ENCODE measurements around the gene DOCK2.
"Not testable (repeated sequence)": the region's sequence is repeated elsewhere in the genome, so short reads cannot be mapped to it uniquely, and the experiment has no call there.

The DOCK2 gene

DNA sequence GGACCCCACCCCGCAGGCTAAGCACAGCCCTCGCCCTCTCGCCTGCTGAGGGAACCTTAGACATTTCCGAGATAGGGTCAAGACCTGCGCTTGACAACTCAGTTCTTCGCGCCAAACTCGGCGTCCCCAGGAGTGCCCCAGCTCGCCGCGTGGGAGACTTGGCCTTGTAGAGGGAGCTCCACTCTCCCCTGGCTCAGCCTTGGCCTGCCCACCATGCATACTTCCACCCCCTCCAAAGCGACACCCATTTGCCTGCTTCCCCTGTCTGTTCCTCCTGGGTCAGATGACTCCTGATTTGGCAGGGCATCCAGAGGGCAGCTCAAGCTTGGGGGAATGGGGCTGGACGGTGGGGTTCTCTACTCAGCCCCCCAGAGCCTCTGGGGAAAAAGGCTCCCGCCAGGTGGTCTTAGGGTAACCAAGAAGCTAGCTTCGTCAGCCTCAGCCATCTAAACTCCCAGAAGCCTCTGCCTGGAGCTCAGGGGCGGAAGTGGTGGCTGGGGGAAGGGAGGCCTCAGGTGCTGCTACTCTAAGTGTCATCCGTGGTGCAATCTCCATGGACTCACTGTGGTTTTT is 560 bp downstream of the DOCK2 start:
- DNase-seq (ENCODE audit: low read depth in 2 of 2), result no peak

DNA sequence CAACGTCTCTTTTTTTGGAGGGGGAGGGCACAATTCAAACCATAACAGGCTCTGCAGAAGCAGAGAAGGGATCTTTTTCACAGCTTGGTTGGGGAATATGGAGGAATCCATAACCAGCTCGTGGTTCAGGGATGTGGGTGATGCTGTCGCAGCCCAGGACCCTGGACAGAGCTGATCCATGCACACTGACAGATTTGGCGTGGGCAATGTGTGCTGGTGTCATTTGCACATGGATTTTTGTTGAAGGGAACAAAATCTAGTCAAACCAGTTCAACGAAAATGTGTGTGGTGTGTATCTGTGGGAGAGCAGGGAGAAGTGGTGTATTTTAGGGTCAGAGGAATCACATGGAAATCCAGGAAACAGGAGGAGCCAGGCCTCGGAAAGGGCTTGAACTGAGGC is 4.2 kb downstream of the DOCK2 start:
- no peak for DNase-seq (ENCODE audit: low read depth in 2 of 2)

- DNase-seq (ENCODE audit: low read depth in 2 of 2), result no peak
Observed at GRCh38 chr5:169646856-169647255, 9.8 kb downstream of the DOCK2 start.

DNA sequence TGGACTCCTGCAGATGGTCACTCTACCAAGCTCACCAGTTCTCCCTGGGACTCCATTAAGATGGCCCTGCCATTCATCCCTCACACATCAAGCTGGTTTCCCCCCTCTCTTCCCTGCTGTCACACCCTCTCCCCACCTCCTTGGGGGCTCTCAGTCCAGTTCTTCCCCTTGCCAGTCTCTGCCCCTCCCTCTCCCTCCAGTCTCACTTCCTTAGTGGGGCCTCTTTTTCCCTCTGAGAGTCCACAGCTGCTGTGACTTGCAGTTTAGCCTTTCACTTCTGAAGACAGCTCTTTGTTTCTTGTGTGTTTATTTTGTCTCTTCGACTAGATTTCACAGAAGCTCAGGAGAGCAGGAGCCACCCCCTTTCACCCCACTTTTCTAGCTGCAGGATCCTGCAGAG is 10.5 kb downstream of the DOCK2 start:
- no peak for DNase-seq (ENCODE audit: low read depth in 2 of 2)

DNA sequence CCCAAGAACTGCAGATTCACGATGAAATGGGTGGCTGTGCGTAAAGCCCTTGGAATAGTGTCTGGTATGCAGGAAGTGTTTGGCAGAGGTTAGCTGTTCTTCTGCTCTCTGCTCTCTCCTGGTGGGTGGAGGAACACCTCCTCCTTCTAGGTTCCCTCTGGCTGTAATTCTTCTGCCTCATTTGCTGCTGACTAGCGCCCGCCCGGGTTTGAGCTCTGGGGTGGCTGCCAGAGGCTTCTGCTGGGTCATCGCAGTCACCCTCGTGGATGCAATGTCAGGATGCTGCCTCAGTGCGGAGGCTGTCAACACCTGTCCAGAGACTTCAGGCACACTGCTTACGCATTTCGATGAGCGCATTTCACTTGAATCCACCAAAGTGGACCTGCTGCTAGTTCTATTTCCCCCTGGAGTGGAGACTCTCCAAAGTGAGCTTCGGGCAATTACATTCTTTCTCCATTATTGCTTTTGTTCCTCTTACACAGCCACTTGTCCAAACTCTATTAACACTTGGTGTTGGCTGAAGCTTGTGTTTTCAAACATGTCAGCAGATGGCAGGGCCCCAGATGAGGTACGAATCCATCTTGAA is 11.7 kb downstream of the DOCK2 start:
- DNase-seq (ENCODE audit: low read depth in 2 of 2), result no peak

- DNase-seq (ENCODE audit: low read depth in 2 of 2), result no peak
Observed at GRCh38 chr5:169649486-169649885, 12.4 kb downstream of the DOCK2 start.

- DNase-seq (ENCODE audit: low read depth in 2 of 2), result no peak
Observed at GRCh38 chr5:169650701-169651331, 13.7 kb downstream of the DOCK2 start.

- no peak for DNase-seq (ENCODE audit: low read depth in 2 of 2)
Observed at GRCh38 chr5:169651526-169651925, 14.5 kb downstream of the DOCK2 start.

GRCh38 chr5:169652057-169652456 is 15.0 kb downstream of the DOCK2 start:
- DNase-seq (ENCODE audit: low read depth in 2 of 2), result no peak

DNA sequence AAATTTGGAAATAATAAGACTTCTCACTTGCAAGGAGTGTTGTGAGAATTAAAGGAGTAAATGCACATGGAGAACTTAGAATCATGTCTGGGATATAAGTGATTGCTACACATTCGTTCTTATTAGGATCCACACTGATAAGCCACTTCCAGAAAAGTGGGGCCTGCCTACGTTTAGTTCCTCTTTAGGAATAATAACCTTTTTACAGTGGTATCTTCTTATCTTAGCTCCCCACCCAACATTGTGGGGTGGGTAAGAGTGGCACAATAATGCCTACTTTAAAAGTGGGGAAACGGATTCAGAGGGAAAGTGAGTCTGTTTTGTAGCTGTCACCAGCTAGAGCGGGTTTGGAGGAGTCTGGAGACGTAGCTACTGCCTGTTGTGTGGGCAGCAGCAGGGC is 16.0 kb downstream of the DOCK2 start:
- no peak for DNase-seq (ENCODE audit: low read depth in 2 of 2)

- no peak for DNase-seq (ENCODE audit: low read depth in 2 of 2)
Observed at GRCh38 chr5:169655353-169655752, 18.3 kb downstream of the DOCK2 start.

GRCh38 chr5:169656125-169656901 is 19.2 kb downstream of the DOCK2 start:
- DNase-seq (ENCODE audit: low read depth in 2 of 2), result no peak

DNA sequence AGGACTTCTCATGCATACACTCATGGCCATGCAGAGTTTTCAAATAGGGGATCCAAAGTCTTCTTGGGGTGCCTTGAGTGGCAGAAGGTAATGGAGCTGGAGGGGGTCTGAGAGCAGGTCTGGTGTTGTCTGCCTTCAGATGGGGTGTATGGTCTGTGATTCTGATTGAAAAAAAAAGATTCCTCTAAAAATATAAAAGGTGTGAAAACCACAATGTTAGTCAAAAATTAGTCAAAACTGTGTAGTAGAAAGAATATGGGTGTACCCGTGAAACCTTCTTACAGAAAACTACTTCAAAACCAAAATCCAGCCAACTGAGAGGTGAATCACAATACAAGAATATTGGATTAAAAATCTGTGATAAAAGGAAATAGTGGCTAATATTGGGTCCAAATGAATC is 20.1 kb downstream of the DOCK2 start:
- DNase-seq (ENCODE audit: low read depth in 2 of 2), result no peak

GRCh38 chr5:169662451-169662850 is 25.4 kb downstream of the DOCK2 start:
- DNase-seq (ENCODE audit: low read depth in 2 of 2), result not testable (repeated sequence)

- DNase-seq (ENCODE audit: low read depth in 2 of 2), result no peak
Observed at GRCh38 chr5:169663537-169663936, 26.5 kb downstream of the DOCK2 start.

DNA sequence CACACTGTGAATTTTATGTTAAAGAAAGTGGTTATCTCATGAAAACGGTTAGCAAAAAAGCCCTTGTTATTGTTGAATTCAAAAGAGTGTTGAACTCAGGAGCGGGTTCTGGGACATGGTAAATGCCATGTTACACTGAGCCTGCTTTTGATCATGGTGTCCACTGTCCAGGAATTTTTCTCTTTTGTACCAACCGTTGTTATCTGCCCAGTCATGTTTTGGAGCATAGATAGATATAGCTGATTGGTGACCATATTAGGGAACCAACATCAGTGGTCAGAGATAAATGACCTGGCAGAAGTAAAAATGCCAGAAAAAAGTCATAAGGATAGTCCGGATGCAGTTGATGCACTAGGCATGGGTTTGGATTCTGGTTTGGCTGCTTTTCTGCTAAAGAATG is 29.3 kb downstream of the DOCK2 start:
- DNase-seq (ENCODE audit: low read depth in 2 of 2), result no peak

GRCh38 chr5:169667896-169668674 is 31.0 kb downstream of the DOCK2 start:
- no peak for DNase-seq (ENCODE audit: low read depth in 2 of 2)

DNA sequence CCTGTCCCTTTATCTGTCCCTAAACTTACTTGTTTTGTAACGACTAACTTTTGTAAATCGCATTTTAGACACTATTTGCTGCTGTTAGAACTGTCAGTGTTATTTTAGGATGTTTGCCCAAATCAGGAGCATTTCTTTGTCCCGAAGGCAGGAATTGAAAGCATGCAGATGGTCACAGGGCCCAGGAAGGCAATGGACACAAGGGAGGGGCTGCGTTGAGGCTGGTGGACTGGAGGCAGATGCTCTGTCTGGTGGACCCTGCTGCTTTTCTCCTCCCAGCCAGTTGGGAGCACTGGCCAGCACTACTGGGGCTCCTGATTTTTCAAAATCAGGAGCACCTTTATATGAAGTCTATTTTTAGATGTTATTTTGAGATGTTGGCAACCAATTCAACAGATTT is 31.7 kb downstream of the DOCK2 start:
- no peak for DNase-seq (ENCODE audit: low read depth in 2 of 2)

DNA sequence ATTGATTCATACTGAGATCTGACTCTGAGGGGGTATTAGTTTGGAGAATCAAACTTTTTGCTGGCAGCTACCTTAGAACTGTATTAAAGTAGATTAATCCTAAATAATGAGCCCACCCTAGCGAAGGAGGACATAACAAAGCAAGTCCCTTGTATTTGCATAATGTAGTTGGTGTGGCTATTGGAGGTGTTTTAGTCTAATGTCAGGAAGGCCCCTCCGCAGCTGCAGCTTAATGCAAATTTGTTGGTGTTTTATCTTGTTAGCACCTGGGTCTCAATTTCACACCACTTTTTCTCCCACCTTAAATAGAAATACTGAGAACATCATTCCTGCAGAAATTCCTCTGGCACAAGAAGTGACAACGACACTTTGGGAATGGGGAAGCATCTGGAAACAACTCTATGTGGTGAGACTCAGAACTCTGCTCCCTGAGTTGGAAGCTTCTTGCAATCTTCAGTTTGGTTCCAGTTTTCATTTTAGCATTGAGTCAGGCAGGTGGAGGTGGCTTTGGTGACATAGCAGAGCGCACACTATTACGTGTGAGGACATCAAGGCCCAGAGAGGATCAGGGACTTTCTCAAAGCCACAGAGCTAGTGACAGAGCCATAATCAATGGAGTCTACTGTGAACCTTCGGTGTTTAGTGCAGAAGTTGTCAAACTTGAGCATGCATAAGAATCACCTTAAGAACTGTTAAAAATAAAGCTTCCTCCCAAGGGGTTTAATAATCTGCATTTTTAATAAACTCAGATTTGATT is 33.9 kb downstream of the DOCK2 start:
- no peak for DNase-seq (ENCODE audit: low read depth in 2 of 2)

- no peak for DNase-seq (ENCODE audit: low read depth in 2 of 2)
Observed at GRCh38 chr5:169682026-169682425, 45.0 kb downstream of the DOCK2 start.

DNA sequence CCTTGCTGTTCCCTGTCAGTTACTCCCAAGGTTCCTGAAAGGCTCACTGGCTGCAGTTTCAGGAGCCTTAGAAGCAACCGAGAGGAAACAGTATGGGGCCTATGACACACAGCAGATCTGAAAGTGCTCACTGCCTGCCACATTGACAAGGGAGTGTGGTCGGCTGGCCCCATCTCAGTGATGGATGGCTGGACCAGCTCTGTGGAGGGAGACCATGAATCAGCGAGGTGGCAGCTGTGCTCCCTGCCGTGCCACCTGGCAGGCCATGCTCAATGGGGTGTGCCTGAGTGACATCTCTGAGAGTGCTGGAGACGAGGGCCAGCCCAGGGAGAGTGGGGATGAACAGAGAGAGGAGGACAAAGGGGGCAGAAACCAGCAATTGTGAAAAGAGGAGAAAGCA is 49.1 kb downstream of the DOCK2 start:
- DNase-seq (ENCODE audit: low read depth in 2 of 2), result no peak

Measured in fibroblast of skin of left quadriceps (primary cell).